Hematopoietic multipotent progenitor cell (in vitro differentiated cells): ENCODE results near the gene JUP. TPM values are rescaled to one million over a fixed set of nuclear protein-coding genes. Genes with fewer than 3 reads are reported as not detected.

ENCODE experiments used
- DNase-seq, 3 donors: peaks; one replicate each; pipeline ENCODE4 v3.0.0-alpha.2; 2011 to 2015; ENCODE audit warnings: low read depth in 2 of 3, low spot score in 2 of 3
- total RNA-seq: library from RNA; depleted of rRNA; stranded (reverse); fragments of >200 nt; gene quantifications from one replicate; pipeline ENCODE4 v1.2.3, GENCODE V29; 2012

The JUP gene
- total RNA-seq, 1 donor: 348 TPM

GRCh38 chr17:41762391-41762790, 24.1 kb downstream of the JUP start:
- DNase-seq: no peak

DNA sequence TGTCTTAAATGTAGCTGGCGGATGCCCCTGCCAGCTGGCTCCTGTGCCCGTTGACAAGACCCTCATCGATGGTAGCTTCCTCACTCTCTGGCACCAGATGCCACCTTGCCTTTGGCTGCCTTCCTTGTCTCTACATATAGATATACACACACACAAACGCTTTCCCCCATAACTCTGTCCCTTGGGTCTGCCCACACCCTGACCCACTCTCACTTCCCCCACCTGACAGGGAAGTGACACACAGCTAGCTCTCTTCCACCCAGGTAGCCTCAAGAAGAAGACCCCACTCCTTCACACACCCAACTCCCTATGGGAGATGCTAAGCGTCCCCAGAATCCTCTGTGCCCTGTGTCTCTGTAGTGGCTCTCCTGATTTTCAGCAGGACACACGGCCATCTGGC, 25.6 kb downstream of the JUP start:
- no peak for DNase-seq

- DNase-seq: no peak
Measured at GRCh38 chr17:41758601-41759000, 27.9 kb downstream of the JUP start.

- DNase-seq: no peak
Measured at GRCh38 chr17:41754066-41754465, 32.4 kb downstream of the JUP start.

DNA sequence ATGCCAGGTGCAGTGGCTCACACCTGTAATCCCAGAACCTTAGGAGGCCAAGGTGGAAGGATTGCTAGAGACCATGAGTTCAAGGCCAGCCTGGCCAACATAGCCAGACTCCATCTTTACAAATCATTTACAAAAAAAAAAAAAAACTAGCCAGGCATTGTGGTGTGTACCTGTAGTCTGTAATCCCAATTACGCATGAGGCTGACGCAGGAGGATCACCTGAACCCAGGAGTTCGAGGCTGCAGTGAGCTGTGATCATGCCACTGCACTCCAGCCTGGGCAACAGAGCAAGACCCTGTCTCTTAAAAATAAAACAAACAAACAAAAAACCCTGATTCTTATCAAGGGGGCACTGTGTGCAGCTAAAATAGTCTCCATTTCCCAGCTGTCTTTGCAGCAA, 35.2 kb downstream of the JUP start:
- DNase-seq: no peak

DNA sequence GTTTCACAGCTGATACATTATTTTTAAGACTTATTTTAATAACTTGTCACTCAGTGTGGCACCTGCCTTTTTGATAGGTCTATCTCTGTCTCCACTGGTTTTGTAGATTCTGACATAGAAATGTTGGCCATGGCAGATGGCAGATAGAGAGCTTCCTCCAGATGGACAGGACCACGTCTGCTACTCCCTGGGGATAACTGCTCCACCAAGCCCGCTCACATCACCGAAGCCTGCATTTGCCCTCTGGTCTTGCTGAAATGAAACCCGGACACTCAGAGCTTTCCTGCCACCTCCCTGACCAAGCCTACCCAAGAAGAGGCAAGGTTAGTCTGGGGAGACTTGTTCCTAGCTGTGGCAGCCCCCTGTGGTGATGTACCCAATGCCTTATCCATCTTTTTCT, 35.6 kb downstream of the JUP start:
- DNase-seq: no peak

GRCh38 chr17:41748275-41748674, 38.2 kb downstream of the JUP start:
- DNase-seq: no peak

DNA sequence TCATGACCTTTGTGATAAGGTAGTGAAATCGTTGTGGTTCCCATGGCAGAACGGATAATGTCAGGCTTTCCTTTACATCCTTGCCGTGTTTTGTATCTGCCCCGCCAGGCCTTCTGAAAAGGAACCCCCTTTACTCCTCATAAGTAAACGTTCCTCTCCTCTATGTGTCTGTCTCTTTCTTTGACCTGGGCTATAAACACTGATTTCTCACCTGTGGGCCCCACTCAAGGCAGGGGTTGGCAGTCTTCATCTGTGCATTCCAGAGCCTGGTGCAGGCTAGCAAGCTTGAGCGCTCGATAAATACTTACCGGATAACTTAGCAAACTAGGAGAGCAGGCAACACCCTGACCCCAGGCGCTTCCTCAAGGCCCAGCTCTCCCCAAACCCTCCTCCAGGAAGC, 44.8 kb downstream of the JUP start:
- no peak for DNase-seq

DNA sequence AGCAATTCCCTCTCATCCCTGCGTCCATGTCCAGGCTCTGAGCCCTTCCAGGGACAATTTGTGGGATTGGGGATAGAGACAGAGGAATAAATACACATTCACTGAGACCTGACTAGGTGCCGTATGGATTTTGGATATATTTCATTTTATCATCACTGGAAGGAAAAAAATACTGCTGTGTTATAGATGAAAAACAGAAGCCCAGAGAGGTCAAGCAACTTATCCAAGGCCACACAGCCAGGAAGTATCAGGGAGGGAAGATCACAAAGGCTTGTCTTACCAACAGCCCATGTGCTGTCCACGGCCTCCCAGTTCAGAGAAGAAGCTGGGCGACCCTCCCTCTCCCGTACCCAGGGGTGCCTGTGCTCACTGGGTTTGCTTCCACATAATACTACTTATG, 46.0 kb downstream of the JUP start:
- no peak for DNase-seq

GRCh38 chr17:41739661-41740352, 46.7 kb downstream of the JUP start:
- no peak for DNase-seq

GRCh38 chr17:41738801-41739112, 47.8 kb downstream of the JUP start:
- DNase-seq: no peak

DNA sequence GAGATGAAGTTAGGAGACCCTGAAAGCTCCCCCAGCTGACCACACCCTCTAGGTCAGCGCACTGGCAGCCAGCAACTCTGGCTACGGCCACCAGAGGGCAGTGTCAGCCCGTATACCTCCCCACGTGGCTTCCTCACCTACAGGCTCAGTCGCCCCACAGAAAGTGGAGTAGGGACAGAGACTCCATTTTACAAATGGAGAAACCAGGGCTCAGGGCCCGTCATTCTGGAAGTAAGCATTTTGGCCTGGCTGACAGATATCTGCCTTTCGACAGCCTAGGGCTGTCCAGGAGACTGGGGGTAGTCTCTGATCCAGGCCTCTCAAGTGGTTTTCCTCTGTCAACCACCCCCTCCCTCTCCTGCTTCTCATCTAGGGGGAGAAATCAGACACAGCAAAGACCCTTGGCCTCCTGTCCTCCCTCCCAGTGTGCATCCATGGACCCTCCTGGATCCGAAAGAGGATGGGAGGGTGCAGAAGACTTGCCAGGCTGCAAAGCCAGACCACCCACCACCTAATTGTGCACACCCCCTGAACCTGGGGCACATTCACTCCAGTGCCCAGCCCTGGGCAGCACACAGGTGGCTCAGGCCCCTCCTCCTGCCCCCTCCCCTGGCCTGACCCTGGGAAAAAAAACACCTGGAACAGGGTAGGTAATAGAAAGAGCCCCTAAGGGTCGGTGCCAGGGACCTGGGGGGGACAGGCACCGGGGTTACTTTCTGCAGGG, 48.3 kb downstream of the JUP start:
- DNase-seq: peak; percentile 73 to 85 (median 76)

DNA sequence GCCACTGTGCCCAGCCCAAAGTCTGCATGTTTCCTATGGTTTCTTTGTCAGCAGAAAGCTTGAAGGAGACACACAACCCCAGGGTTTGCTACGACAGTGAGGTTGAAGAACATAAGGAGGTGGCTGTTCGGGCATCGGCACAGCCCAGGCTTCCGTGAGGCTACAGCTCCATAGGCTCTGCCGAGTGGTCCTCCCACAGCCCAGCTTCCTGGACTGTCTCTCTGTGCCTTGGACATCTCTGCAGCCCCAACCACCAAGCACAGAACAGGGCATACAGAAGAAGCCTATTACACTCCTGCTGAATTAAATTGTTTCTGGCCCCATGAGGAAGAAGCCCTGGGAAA, 48.9 kb downstream of the JUP start:
- no peak for DNase-seq

DNA sequence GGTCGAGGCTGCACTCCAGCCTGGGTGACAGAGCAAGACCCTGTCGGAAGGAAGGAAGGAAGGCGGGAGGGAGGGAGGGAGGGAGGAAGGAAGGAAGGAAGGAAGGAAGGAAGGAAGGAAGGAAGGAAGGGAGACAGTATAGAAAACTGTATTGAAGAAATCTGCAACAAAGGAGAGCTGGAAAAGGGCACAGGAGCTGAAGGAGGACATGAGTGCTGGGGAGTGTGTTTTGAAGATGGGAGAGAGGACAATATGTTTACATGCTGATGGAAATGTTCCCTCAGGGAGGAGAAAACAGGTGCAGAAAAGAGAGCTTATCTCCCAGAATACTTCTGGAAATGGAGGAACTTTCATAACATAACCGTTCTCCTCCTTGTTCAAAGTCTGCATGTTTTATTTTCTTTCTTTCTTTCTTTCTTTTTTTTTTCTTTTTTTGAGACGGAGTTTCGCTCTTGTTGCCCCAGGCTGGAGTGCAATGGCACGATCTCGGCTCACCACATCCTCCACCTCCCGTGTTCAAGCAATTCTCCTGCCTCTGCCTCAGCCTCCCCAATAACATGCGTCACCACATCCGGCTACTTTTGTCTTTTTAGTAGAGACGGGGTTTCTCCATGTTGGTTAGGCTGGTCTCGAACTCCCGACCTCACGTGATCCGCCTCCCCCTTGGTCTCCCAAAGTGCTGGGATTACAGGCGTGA, 49.4 kb downstream of the JUP start:
- DNase-seq: no peak

- DNase-seq: no peak
Measured at GRCh38 chr17:41735744-41736143, 50.8 kb downstream of the JUP start.

- DNase-seq: no peak
Measured at GRCh38 chr17:41734949-41735313, 51.6 kb downstream of the JUP start.

- DNase-seq: no peak
Measured at GRCh38 chr17:41734139-41734948, 52.2 kb downstream of the JUP start, which contains the start of gene HAP1. TSS of gene HAP1 (minus strand) at chr17:41734643. CDS start at chr17:41734634, 9 bp downstream.

DNA sequence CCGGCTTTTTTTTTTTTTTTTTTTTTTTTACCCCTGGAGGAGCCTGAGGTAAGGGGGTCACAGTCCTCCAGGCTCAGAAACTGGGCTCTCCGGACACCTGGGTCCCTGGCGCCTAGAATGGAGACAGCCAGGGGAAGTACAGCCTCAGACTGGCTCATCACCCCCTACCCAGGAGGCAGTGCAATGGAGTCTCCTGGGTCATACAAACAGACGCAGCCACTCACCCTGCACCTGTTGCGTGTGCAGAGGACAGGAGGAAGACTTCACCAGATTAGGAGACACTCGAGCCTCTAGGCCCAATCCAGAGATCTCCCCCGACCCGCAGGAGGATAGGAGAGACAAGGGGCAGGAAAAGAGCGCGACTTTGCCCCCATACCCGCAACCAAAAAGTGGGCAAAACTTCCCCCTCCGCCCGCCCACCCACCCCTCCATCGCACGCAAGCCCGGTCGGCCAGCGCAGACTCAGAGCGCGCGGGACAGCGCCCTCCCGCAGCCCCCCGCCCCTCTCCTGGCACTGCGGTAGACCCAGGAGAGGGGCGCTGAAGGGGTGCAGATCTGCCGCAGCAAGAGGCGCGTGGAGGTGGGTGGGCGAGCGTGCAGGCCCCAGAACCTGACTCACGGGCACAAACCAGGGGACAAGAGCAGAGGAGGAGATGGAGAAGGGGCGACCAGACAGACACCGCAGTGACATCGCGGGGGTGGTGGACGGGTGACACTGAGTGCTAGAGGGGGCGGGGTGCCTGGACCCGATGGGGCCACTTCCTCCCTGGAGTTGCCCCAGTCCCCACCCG, 53.0 kb downstream of the JUP start:
- peak in 1 of 3 donors; percentile 25 for DNase-seq

DNA sequence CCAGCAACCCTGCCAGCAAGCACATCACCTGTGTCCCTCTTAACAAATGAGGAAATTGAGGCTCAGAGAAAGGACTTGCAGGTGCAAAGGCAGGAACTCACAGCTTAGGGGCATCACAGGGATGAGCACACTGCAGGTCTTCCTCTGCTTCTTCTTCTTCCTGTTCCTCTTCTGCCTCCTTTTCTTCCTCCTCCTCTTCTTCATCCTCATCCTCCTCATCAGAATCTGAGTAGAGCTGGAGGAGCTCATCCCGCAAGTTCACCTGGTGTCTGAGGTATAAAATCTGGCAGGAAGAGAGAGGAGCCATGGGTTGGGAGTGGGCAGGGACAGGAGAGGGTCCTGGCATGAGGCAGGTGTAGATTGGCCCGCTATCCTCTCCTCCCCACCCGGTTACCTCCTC, 54.7 kb downstream of the JUP start:
- DNase-seq: no peak

DNA sequence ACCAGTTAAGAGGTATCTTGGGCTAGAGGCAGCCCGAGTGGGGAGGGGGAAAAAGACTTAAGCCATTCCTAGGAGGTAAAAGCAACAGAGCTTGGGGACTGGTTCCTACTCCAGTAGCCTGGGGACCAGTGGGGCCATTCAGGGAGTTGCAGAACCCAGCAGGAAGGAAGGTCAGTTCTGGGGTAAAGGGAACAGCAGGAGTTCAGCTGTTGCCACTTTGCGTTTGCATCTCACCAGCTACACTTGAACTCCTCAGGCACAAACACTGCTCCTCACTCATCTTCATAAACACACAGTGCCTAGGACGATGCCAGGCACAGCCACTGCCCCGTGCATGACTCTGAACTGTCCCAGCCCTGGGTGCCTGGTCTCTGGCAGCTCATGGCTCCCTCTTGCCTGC, 56.0 kb downstream of the JUP start:
- DNase-seq: no peak

DNA sequence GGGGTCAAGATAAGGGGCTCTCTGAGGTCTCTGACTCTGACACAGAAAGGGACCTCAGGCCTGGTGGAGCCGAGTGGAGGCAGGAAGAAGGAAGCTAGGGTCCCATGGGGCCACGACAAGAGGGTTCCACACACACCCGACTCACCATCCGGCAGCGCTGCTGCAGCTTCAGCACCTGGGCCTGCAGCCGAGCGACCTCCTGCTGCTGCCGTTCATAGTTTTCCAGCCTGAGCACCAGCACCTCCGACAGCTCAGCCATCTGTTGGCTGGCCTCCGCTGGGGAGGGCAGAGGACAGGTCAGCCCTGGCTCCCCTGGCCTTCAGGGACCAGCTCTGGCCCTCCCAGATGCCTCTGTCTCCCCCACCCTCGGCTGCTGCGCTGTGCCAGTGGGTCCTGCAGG, 58.5 kb downstream of the JUP start:
- no peak for DNase-seq
